IMR-90 (cell line): ENCODE results near the gene MAP1LC3A. TPM values are rescaled to one million over a fixed set of nuclear protein-coding genes. Genes with fewer than 3 reads are reported as not detected.

Source experiments
- ATAC-seq: fragments of 200-7000 bp; cut with Tn5 transposase; 2 replicates; pipeline ENCODE4 v1.9.1; 2020; ENCODE audit warnings: low read depth, mild to moderate bottlenecking, moderate library complexity
- BruUV-seq: library from RNA; stranded (reverse); fragments of 400-500 nt; replicated peaks from 2 replicates; lab custom pipeline; 2021; lab: Mats Ljungman, UMichigan
- CTCF ChIA-PET: fragments of 300-600 bp; formaldehyde crosslinking; extraction: SDS; loops from one replicate; lab custom pipeline; 2021; ENCODE audit warnings: antibody characterized with exemption; lab: Yijun Ruan, JAX
- POLR2A ChIA-PET: fragments of 300-600 bp; sonication (Branson Sonifier 250); formaldehyde crosslinking; loops from one replicate; lab custom pipeline; 2022; ENCODE audit warnings: antibody characterized with exemption; ENCODE audit not compliant: unreplicated experiment; lab: Charles Lee
- DNase-seq: peaks from one replicate; pipeline ENCODE4 v3.0.0; 2013
- H2AFZ ChIP-seq: replicated peaks from 2 replicates; pipeline ENCODE3; 2013; ENCODE audit warnings: low read length, mild to moderate bottlenecking; ENCODE audit not compliant: poor library complexity
- H2AK5ac ChIP-seq: 2 replicates; pipeline ENCODE4 v1.6.1; 2013; ENCODE audit warnings: low read depth, low read length, inconsistent platforms
- H2AK9ac ChIP-seq: replicated peaks from 2 replicates; pipeline ENCODE3; 2013; ENCODE audit warnings: mild to moderate bottlenecking, low read depth, low read length, moderate library complexity; ENCODE audit not compliant: poor library complexity
- H2BK120ac ChIP-seq: 2 replicates; pipeline ENCODE4 v1.6.1; 2013; ENCODE audit warnings: low read depth, low read length, inconsistent platforms
- H2BK15ac ChIP-seq: 3 replicates; pipeline ENCODE4 v1.6.1; 2013; ENCODE audit warnings: low read depth, low read length, inconsistent platforms
- H2BK20ac ChIP-seq: 2 replicates; pipeline ENCODE4 v1.6.1; 2013; ENCODE audit warnings: low read depth, mild to moderate bottlenecking, inconsistent platforms, low read length, moderate library complexity
- H2BK5ac ChIP-seq: 2 replicates; pipeline ENCODE4 v1.6.1; 2013; ENCODE audit warnings: mild to moderate bottlenecking, low read depth, low read length, inconsistent platforms; ENCODE audit not compliant: poor library complexity, severe bottlenecking
- H3K14ac ChIP-seq: replicated peaks from 2 replicates; pipeline ENCODE4 v1.6.1; 2013; ENCODE audit warnings: low read depth, low read length, inconsistent platforms
- H3K18ac ChIP-seq: 2 replicates; pipeline ENCODE4 v1.6.1; 2013; ENCODE audit warnings: low read depth, low read length, control low read depth
- H3K23ac ChIP-seq: 2 replicates; pipeline ENCODE4 v1.6.1; 2013; ENCODE audit warnings: low read depth, low read length, inconsistent platforms
- H3K27ac ChIP-seq: 2 replicates; pipeline ENCODE4 v1.5.1; 2013; ENCODE audit warnings: mild to moderate bottlenecking, control low read depth, low read length; ENCODE audit not compliant: insufficient read depth
- H3K27me3 ChIP-seq: 2 replicates; pipeline ENCODE4 v1.6.1; 2013; ENCODE audit warnings: low read length; ENCODE audit not compliant: control insufficient read depth, insufficient read depth
- H3K36me3 ChIP-seq: 2 replicates; pipeline ENCODE4 v1.6.1; 2013; ENCODE audit warnings: low read length, mixed read lengths; ENCODE audit not compliant: control insufficient read depth, insufficient read depth
- H3K4ac ChIP-seq: 2 replicates; pipeline ENCODE4 v1.6.1; 2013; ENCODE audit warnings: low read depth, low read length, inconsistent platforms
- H3K4me1 ChIP-seq: 2 replicates; pipeline ENCODE4 v1.6.1; 2013; ENCODE audit warnings: low read length, mixed read lengths; ENCODE audit not compliant: control insufficient read depth, insufficient read depth
- H3K4me2 ChIP-seq: 2 replicates; pipeline ENCODE4 v1.6.1; 2013; ENCODE audit warnings: low read depth, mild to moderate bottlenecking, control low read depth, low read length, moderate library complexity
- H3K4me3 ChIP-seq: 2 replicates; pipeline ENCODE4 v1.5.1; 2013; ENCODE audit warnings: low read depth, mild to moderate bottlenecking, control low read depth, low read length, moderate library complexity; ENCODE audit not compliant: insufficient read depth
- H3K56ac ChIP-seq: 2 replicates; pipeline ENCODE4 v1.6.1; 2013; ENCODE audit warnings: low read length, inconsistent platforms; ENCODE audit not compliant: insufficient read depth; ENCODE audit errors: extremely low read depth
- H3K79me1 ChIP-seq, 2 experiments: 2 replicates each; pipeline ENCODE4 v1.6.1; 2013; ENCODE audit warnings: low read length in 2 of 2, inconsistent platforms in 1 of 2, low read depth in 1 of 2
- H3K9ac ChIP-seq: 2 replicates; pipeline ENCODE4 v1.6.1; 2013; ENCODE audit warnings: low read depth, low read length, control low read depth
- H3K9me1 ChIP-seq: 2 replicates; pipeline ENCODE4 v1.6.1; 2013; ENCODE audit warnings: low read length, inconsistent platforms; ENCODE audit not compliant: insufficient read depth
- H3K9me3 ChIP-seq: 2 replicates; pipeline ENCODE4 v1.6.1; 2013; ENCODE audit warnings: low read length; ENCODE audit not compliant: control insufficient read depth, insufficient read depth
- H4K20me1 ChIP-seq: 2 replicates; pipeline ENCODE4 v1.6.1; 2013; ENCODE audit warnings: low read length, inconsistent platforms; ENCODE audit not compliant: insufficient read depth
- H4K5ac ChIP-seq: 2 replicates; pipeline ENCODE4 v1.6.1; 2013; ENCODE audit warnings: mild to moderate bottlenecking, low read depth, low read length, control low read depth
- H4K8ac ChIP-seq, 2 experiments: 2 replicates each; pipeline ENCODE4 v1.6.1; 2013; ENCODE audit warnings: low read depth in 2 of 2, low read length in 2 of 2, control low read depth in 1 of 2, inconsistent platforms in 1 of 2
- H4K91ac ChIP-seq: 2 replicates; pipeline ENCODE4 v1.6.1; 2013; ENCODE audit warnings: low read depth, low read length, inconsistent platforms; ENCODE audit not compliant: insufficient read depth
- MAZ ChIP-seq: IDR thresholded peaks from 2 replicates; pipeline ENCODE4 v1.6.1; 2012; ENCODE audit warnings: low read depth, mild to moderate bottlenecking, low read length, improper control_type of control experiment, moderate library complexity, borderline replicate concordance
- POLR2A ChIP-seq: IDR thresholded peaks from 2 replicates; pipeline ENCODE4 v1.6.1; 2012; ENCODE audit warnings: mild to moderate bottlenecking, low read depth, low read length
- WGBS, 2 experiments: methylation state at CpG; one replicate each; pipeline versions ENCODE4 v1.1.5 to v1.1.7; 2013; ENCODE audit warnings: missing lambda C conversion rate in 2 of 2; ENCODE audit not compliant: insufficient read length in 1 of 2; ENCODE audit errors: extremely low coverage in 2 of 2; 5-methylcytosine and 5-hydroxymethylcytosine counted together
- dilution Hi-C: fragments of 300-500 bp; cut with HindIII; formaldehyde crosslinking; loops from one replicate; pipeline ENCODE4 v1.14.3; 2018; ENCODE audit warnings: low sequenced_read_pairs; ENCODE audit not compliant: unreplicated experiment
- in situ Hi-C: fragments of 300-500 bp; cut with MboI; formaldehyde crosslinking; loops from 3 replicates; pipeline ENCODE4 v1.14.3; 2019; ENCODE audit warnings: low sequenced_read_pairs, inconsistent platforms, mixed read lengths
- intact Hi-C: fragments of 100-400 bp; cut with micrococcal nuclease; formaldehyde crosslinking; loops from 2 replicates; pipeline ENCODE4 v1.10.0; 2022
- polyA plus RNA-seq, 3 experiments: library from polyadenylated mRNA; depleted of rRNA; stranded (reverse); fragments of >200 nt; gene quantifications; 2 replicates each; pipeline ENCODE4 v1.2.3, GENCODE V29; 2012; ENCODE audit warnings: low replicate concordance in 1 of 3
- total RNA-seq: library from RNA; depleted of rRNA; stranded (reverse); fragments of >200 nt; gene quantifications from 2 replicates; pipeline ENCODE4 v1.2.3, GENCODE V29; 2012

The MAP1LC3A gene
- total and polyA plus RNA-seq, 2 of the 4 experiments (the other 2 are of a cell fraction), result 10.0 to 39.7 TPM

DNA sequence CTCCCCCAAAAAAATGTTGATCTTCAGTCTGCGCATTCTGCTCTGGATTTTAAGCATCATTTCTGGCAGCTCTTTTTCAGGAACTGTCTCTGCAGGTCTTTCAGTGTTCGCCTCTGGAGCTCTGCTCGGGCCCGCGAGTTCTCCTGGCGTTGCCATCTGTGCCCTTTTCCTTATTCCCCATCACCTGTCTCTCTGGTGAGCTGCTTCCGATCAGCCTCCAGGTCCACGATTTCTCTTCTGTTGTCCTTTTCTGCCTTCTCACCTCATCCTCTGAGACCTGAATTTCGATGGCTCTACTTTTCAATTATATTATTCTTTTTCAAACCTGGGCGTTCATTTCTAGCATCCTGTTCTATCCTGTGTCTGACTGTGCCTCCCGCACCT lies 590 bp upstream of the MAP1LC3A start:
- peak overlapping the region; percentile 61 for H3K4ac ChIP-seq
- ChIA-PET CTCF (no interaction called here), POLR2A (no interaction called here)
- in situ Hi-C loops (no loop called here), intact Hi-C loops (loop anchor here (5.0 kb wide), 1 partner anchor 144 kb away; the partner anchor contains the start of gene TP53INP2), dilution Hi-C loops (no loop called here)
- peak overlapping the region; percentile 74; the same call in 1 of the 2 replicates for H3K23ac ChIP-seq
- H3K27ac ChIP-seq, result peak overlapping the region; percentile 20
- H3K56ac ChIP-seq, result no peak overlapping the region
- DNase-seq, result no peak
- H2AFZ ChIP-seq, result peak overlapping the region; percentile 96
- 0 out of 2 replicates have a peak overlapping the region, but pooled peaks have one; percentile 24 for H4K91ac ChIP-seq
- no peak overlapping the region for H2BK5ac ChIP-seq
- H2BK20ac ChIP-seq, result no peak overlapping the region
- peaks cover 3% of the 10 kb centered on the region; the same call in 1 of the 2 replicates for H3K36me3 ChIP-seq
- H3K9ac ChIP-seq, result peak overlapping the region; percentile 66
- no peaks in the 10 kb centered on the region for H3K9me3 ChIP-seq
- H4K5ac ChIP-seq, result peak overlapping the region; percentile 87
- BruUV-seq, result no TSS peak
- 0 out of 2 replicates have a peak overlapping the region, but pooled peaks have one; percentile 29 for H2AK5ac ChIP-seq
- WGBS, 2 experiments, result 44% methylated on average over 5 of the region's 11 CpGs; no CpG with 5 or more reads in 1 of the 2 experiments
- no peaks in the 10 kb centered on the region for H3K27me3 ChIP-seq
- no peak overlapping the region for H3K18ac ChIP-seq
- no peak overlapping the region; the same call in 2 of the 3 replicates for H2BK15ac ChIP-seq
- ATAC-seq, result no peak
- H3K4me3 ChIP-seq, result peak overlapping the region; percentile 76
- H4K8ac ChIP-seq, result peak overlapping the region; percentile 74 to 98; a peak in 3 of 4 replicates
- H2BK120ac ChIP-seq, result no peak overlapping the region
- H3K4me2 ChIP-seq, result peak overlapping the region; percentile 94
- peaks cover 2% of the 10 kb centered on the region; the same call in 1 of the 2 replicates for H3K4me1 ChIP-seq
- H3K14ac ChIP-seq, result peak overlapping the region; percentile 3; the same call in 1 of the 2 replicates
- peak overlapping the region; percentile 31 for H2AK9ac ChIP-seq
- 0 out of 2 replicates have a peak, but pooled peaks cover 3% of the 10 kb centered on the region for H3K9me1 ChIP-seq
- no peak for TF ChIP-seq MAZ
- TF ChIP-seq POLR2A, result no peak
- H4K20me1 ChIP-seq, result no peaks in the 10 kb centered on the region
- peaks cover 0 to 13% of the 10 kb centered on the region in 2 experiments; a peak in 2 of 4 replicates for H3K79me1 ChIP-seq
